ENCODE measurements around the gene KCNJ12.
"Not testable (repeated sequence)": the region's sequence is repeated elsewhere in the genome, so short reads cannot be mapped to it uniquely, and the experiment has no call there.

The KCNJ12 gene

DNA sequence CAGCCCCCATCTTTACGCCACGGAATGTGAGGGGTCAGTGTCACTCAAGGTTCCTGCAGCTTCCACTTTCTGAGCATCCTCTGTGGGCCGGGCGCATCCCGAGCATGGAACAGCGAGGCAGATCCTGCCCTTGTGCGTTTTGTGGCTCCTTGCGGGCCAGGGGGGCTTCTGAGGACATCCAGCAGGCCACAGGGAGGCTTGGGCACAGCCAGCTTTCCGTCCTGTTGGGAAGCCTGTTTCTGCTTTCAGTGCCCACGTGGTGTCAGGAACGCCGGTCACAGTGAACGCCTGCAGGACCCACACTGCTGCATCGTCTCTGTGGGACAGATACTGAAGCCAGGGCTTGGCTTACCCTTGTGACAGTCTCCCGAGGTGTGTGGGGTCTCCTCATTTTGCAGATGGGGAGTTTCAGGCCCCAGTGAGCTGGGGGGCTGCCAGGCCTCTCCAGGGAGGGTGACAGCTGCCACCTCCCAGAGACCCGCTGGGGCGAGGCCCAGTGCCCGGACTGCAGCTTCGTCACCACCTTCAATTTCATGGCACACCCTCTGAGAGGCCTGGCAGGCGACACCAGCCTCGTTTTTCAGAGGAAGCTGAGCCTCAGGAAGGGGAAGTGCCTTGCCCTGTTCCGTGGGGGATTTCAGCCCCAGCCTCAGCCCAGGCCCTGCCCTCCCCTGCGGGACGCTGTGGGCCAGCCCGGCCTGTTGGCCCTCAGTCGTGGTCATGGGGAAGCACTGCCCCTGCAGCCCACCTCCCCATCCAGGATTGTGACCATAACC lies 29.0 kb downstream of the KCNJ12 start:
- not testable (repeated sequence) for DNase-seq (ENCODE audit: extremely low read depth in 1 of 2, low read depth in 1 of 2)

DNA sequence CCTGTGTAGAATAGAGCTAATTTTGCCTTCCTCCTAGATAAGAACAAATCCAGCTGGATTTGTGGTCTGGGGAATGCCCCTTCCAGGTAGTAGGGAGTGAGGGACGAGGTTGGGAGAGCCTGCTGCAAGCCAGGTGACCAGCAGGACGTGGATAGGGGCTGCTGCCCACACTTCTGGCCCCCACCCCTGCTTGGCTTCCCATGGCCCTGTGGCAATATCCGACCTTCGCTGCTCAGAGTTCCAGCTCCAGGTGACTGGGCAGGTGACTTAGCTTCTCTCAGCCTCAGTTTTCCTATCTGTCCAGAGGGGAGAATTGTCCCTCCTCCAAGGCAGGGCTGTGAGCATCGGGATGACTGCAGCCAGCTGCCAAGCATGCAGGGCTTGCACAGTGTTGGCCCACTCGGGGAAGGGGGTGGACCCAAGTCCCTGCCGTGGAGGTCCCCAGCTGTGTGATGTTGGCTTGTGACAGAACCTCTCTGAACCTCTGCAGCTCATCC lies 29.8 kb downstream of the KCNJ12 start:
- not testable (repeated sequence) for DNase-seq (ENCODE audit: extremely low read depth in 1 of 2, low read depth in 1 of 2)

DNA sequence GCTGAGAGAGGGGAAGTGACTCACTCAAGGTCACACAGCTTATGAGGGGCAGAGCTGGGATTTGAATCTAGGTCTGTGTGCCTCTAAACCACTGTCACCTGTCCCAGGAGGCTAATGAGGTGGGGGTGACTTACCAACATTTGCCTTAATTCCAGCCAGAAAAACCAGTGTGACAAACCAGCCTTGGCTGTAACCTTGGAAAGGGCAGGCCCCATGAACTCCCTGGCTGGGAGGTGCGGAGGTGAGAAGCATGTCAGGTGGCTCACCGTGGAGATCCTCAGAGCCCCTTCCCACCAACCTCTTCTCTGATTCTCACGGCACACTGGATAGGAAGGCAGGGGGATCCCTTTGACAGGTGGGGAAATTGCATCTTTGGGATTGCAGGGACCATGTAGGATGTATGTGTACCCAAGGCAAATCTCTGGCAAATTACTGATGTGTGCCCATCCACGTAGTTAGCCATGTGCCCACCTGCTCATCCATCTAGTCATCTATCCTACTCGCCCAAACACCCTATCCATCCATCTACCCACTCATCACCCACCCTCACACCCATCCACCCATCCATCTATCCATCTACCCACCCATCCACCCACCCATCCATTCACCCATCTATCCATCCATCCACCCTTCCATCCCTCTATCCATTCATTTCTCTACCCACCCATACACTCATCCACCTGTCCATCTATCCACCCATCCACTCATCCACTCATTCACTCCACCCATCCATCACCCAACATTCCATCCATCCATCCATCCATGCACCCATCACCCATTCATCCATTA lies 30.7 kb downstream of the KCNJ12 start:
- not testable (repeated sequence) for DNase-seq (ENCODE audit: extremely low read depth in 1 of 2, low read depth in 1 of 2)

DNA sequence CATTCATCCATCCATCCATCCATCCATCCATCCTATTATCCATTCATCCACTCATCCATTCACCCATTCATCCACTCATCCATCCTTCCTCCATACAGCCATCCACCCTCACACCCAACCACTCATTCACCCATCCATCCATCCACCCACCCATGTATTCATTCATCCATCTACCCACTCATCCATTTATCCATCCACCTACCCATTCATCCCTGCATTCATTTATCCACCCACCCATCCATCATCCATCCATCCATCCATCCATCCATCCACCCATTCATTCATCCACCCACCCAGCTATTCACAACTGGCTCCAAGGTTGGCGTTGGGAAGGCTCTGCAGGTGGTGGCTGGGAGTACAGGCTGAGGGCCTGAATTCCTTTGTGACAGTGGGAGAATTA lies 31.6 kb downstream of the KCNJ12 start:
- not testable (repeated sequence) for DNase-seq (ENCODE audit: extremely low read depth in 1 of 2, low read depth in 1 of 2)

DNA sequence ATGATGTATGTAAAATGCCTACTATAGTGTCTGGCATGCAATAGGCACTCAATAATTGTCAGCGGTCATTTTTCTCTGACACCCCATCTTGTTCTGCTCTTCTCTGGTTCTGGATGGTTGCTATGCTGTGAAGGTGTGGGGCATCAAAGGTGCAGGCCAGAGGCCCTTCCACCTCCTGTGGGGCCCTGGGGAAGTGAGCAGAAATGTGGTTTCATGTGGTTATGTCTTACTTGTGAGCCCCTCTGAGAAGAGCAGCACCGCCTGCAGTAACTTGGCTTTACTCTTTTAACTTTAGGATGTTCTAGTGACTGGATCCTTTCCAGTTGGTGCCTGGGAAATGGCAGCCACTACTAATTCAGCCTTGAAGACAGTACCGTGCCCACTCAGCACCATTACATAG lies 32.1 kb downstream of the KCNJ12 start:
- not testable (repeated sequence) for DNase-seq (ENCODE audit: extremely low read depth in 1 of 2, low read depth in 1 of 2)

DNA sequence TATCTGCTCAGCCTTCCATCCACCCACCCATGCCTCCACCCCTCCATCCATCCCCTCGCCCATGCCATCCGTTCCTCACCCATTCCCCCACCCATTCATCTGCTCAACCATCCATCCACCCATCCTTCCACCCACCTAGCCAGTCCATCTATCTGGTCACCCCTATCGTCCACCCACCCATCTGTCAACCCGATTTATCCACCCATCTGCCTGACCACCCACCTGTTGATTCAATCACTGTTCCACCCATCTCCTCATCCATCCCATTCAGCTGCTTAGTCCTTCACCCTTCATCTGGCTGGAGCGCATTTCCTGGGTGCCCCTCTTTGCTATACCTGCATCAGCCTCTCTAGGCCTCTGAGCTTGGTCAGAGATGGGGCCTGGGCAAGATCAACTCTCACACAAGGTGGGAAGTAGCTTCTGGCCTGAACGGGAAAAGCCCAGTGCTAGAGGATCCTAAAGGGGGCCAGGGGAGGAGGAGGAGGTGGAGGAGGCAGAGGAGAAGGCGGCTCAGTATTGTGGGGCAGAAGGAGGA lies 32.7 kb downstream of the KCNJ12 start:
- not testable (repeated sequence) for DNase-seq (ENCODE audit: extremely low read depth in 1 of 2, low read depth in 1 of 2)

DNA sequence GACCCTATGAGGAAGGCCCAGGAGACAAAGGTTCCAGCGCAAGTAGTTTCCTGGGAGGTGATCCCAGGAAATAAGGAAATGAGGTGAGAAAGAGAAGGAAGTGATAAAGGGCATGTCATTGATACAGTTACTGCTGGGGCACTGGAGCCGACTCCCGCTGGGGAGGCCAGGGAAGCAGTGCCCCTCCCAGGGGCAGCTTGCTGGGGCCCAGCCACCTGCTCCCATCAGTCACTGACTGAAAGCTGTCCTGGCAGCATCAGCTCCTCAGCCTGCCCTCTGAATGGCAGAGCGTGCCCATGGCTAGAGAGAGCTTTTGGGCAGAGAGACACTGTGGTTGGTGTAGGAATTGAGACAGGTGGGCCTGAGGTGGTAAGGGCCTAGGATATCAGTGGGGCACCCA lies 33.2 kb downstream of the KCNJ12 start:
- DNase-seq (ENCODE audit: extremely low read depth in 1 of 2, low read depth in 1 of 2) = not testable (repeated sequence)

DNA sequence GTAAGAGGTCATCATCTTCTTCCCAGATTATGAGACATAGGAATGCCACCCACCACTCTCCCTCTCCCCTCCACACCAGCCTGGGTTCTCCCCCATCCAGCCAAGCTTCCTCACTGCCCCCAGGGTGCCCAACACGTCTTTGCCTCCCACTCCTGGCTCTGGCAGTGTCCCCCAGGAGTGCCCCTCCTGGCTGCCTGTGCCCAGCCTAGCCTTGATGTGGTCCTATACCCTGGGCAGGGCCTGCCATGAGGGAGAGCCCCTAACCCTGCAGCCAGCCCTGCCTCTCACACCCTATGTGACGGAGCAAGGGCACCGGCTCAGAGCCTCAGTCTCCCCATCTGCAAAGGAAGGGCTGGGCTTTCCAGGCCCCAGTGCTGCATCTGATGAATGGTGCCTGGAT lies 33.8 kb downstream of the KCNJ12 start:
- DNase-seq (ENCODE audit: extremely low read depth in 1 of 2, low read depth in 1 of 2) = not testable (repeated sequence)

DNA sequence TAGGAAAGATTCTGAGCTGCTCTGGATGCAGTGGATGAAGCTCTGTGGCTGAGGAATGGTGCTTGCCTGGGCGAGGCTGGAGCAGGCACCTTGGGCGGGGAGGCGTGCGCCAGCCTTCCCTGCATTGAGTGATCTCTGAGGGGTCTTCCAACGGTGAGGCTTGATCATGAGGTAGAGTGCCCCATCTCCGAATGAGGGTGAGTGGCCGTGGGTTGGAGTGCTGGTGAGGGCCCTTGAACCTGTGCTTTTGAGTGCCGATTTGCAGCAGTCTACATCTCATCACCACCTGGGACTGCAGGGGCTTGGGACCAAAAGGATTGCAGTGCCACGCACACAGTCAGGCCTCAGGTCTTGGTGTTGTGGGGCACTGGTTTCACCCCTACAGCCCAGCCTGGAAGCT lies 34.2 kb downstream of the KCNJ12 start:
- DNase-seq (ENCODE audit: extremely low read depth in 1 of 2, low read depth in 1 of 2) = not testable (repeated sequence)

DNA sequence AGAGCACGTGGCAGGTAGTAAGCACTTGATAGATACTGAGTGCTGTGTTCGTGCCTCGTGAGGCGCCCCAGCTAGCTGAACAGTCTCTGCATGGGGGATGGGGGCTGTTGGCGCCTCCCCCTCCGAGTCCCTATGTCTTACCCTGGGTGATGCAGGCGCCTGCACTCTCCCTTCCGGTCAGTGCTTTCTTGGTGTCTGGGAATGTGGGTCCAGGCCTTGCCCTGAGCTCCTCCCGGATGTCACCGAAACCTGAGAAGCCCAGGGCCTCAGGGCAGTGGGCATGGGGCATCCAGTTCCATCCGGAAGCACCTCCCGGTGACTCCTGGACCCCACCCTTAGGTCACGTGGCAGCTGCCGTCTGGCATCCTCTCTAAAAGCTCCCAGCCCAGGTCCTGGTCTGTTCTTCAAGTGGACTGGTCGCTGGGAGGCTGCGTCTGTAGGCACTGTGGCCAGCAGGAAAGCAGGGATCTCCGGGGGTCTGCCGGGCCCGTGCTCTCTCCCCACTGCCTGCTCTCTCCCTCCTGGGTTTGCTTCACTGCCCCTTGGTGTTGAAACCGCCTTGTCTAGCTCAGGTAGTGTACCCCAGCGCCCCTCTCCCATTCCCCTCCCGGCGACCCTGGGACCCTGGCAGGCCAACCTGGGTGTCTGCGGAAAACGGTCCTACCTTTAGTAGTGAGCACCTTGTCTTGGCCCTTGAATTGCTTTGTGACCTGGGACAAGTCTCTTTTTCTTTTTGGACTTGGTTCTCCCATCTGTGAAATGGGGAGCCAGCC lies 34.9 kb downstream of the KCNJ12 start:
- DNase-seq (ENCODE audit: extremely low read depth in 1 of 2, low read depth in 1 of 2) = not testable (repeated sequence)

DNA sequence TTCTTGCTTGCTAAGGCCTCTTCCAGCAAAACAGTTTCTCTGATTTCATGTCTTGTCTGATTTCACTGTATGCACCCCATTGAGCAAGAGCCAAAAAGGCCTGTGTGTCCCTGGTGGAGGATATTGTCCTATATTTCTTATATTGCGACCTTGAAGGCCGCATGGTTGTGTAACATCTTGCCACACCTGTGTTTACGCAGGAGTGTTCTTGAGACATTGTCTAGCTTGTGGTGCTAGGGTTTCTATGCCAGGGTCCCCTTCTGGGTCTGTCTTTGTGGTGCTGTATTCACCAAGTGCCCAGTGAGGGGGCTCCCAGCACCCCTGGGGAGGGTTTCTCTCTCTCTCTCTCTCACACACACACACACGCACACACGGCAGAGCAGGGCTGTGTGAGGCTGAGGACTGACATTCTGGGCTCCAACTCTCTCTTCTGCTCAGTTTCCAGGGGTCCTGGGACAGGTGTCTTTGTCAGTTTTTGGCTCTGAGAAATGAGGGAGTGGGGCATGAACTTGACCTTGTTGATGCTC lies 35.6 kb downstream of the KCNJ12 start:
- DNase-seq (ENCODE audit: extremely low read depth in 1 of 2, low read depth in 1 of 2) = not testable (repeated sequence)

DNA sequence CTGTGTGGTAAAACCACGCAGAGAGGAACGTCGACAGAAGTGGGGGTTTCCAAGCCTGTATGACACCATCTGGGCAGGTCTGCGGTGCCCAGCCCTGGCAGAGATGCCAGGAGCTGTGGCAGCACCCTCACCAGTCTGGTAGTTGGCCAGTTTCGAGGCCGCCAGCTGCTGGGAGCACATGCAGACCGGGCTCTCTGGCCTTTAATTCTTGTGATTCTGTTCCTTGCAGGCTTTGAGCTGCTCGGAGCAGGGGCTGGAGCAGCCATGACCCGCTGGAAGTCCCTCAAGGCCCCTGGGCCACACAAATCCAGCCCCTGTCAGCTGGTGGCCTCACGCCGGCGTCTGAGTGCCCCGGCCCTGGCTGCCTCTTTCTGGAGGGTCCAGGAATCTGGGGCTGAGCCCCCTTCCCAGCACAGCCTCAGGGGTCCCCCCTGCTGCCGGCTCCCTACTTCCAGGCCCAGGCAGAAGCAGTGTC lies 36.1 kb downstream of the KCNJ12 start:
- not testable (repeated sequence) for DNase-seq (ENCODE audit: extremely low read depth in 1 of 2, low read depth in 1 of 2)

DNA sequence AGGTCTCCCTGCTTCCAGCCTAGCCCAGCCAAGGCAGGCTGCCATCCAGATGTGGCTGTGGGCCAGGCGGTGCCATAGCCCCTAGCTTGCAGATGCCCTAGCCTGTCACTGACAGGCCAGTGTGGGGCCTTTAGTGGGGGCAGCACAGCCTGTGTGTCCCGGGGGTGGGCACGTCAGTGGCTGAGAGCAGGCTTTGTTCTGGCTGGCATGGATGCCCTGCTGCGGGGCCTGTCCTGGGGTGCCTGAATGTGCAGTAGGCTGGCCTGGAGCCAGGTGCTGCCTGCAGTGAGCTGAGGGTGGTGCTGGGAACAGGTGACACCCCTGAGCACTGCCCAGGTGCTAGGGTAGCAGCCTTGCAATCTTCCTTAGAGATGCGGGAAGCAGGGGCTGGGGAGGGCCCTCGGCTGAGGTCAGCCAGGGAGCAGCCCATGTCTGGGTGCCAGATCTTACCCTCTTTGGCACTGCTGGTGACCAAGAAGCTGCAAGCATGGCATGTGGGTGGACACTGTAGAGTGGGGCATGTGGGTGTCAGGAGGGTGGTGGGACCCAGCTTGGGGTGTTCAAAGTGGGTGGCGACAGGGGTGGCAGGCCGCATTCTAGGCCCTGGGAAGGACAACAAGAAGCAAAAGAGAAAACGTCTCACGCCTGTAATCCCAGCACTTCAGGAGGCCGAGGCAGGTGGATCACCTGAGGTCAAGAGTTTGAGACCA lies 37.6 kb downstream of the KCNJ12 start:
- not testable (repeated sequence) for DNase-seq (ENCODE audit: extremely low read depth in 1 of 2, low read depth in 1 of 2)

DNA sequence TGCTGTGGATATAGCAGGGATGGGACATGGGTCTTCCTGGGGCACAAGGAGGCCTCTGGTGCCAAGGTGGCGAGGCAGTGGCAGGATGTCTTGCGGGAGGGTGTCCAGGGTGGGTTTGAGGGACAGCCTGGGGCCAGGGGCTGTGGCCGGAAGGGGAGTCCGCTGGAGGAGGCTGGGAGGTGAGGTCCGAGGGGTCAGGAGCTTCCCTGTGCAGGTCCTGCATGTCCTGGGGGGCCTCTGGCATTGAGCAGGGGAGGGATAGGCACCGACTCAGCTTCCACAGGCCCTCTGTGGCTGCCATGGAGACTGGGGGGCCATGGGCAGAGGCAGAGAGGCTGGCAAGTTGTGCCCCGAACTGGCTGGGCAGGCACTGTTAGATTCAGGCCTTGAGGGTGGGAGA lies 38.5 kb downstream of the KCNJ12 start:
- DNase-seq (ENCODE audit: extremely low read depth in 1 of 2, low read depth in 1 of 2) = not testable (repeated sequence)

DNA sequence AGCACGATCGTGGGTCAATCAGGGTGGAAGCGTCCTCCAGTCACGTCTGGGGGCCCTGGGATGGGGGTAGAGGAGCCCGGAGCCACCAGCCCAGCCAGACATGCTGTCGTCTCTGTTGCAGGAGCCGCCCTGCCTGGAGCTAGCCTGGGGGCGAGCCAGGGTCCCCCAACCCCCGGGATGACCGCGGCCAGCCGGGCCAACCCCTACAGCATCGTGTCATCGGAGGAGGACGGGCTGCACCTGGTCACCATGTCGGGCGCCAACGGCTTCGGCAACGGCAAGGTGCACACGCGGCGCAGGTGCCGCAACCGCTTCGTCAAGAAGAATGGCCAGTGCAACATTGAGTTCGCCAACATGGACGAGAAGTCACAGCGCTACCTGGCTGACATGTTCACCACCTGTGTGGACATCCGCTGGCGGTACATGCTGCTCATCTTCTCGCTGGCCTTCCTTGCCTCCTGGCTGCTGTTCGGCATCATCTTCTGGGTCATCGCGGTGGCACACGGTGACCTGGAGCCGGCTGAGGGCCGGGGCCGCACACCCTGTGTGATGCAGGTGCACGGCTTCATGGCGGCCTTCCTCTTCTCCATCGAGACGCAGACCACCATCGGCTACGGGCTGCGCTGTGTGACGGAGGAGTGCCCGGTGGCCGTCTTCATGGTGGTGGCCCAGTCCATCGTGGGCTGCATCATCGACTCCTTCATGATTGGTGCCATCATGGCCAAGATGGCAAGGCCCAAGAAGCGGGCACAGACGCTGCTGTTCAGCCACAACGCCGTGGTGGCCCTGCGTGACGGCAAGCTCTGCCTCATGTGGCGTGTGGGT lies 39.2 kb downstream of the KCNJ12 start:
- DNase-seq (ENCODE audit: extremely low read depth in 1 of 2, low read depth in 1 of 2) = not testable (repeated sequence)

DNA sequence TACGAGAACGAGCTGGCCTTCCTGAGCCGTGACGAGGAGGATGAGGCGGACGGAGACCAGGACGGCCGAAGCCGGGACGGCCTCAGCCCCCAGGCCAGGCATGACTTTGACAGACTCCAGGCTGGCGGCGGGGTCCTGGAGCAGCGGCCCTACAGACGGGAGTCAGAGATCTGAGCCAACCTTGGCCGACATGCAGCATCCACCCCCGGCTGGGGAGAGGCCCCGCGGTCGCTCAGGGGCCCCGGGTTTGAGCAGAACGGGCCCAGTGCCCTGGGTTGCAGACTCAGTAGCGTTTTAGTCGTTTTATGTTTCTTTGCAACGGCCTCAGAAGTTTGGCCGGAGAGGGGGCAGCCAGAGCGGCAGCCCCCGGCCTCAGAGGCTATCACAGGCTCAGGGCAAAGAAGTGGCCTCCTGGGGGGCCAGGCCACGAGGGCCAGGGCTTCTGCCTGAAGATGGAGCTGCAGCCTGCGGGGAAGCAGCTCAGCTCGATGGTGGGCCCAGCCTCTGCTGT lies 40.4 kb downstream of the KCNJ12 start:
- DNase-seq (ENCODE audit: extremely low read depth in 1 of 2, low read depth in 1 of 2) = not testable (repeated sequence)

DNA sequence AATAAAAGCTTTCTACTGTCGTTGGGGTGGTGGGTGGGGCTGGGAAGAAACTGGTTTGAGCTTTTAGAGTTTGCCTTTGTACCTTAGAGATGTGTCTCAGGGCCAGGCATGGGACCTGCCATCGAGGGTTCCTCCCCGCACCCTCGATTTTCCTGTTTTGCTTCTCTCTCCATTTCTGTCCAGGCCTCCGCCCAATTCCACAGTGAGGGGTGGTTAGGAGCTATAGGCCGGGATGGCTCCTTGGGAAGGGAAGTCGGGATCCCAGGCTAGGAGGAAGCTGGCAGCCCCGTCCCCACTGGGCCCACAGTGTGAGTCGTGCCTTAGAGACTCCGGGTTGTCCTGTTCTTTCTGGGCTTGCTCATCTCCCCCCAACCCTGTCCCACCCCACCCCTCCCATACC lies 41.2 kb downstream of the KCNJ12 start:
- DNase-seq (ENCODE audit: extremely low read depth in 1 of 2, low read depth in 1 of 2) = not testable (repeated sequence)

DNA sequence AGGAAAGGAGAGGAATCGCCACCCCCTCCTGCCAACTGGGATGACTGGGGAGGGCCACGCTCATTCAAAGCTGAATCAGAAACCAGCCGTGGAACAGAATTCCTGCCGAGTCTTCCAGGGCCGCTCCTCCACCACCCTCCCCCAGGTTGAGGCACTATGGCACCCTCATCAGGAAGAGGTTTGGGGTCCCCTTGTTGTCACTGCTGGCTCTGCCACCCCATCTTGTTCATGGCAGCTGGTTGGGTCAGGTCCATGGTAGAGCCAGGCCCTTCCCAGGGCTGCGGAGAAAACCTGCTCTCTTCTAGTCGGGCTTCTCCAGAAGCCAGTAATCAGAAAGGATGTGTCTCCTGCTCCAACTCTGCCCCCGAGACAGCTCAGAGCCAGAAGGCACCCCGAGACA lies 41.8 kb downstream of the KCNJ12 start:
- DNase-seq (ENCODE audit: extremely low read depth in 1 of 2, low read depth in 1 of 2) = no peak

Data from stimulated activated CD8-positive, alpha-beta memory T cell treated with anti-CD3 and anti-CD28 coated beads, Interleukin-7, amount 100 ng/mL, for 48 hours (primary cell).